ENCODE measurements around the gene COMMD4.
"Not testable (repeated sequence)": the region's sequence is repeated elsewhere in the genome, so short reads cannot be mapped to it uniquely, and the experiment has no call there.

Gene COMMD4

GRCh38 chr15:75335705-75336355 lies at the start of gene COMMD4:
Gene COMMD4, plus strand, starts transcription at chr15:75336063. Its CDS starts 27 bp downstream, at chr15:75336090.
- DNase-seq, result peak; percentile 94

GRCh38 chr15:75293660-75294059 lies 42.2 kb upstream of the COMMD4 start:
- DNase-seq, result not testable (repeated sequence)

GRCh38 chr15:75298541-75299310 lies 37.1 kb upstream of the COMMD4 start:
- not testable (repeated sequence) for DNase-seq

GRCh38 chr15:75299311-75299688 lies 36.6 kb upstream of the COMMD4 start:
- peak; percentile 80 for DNase-seq

GRCh38 chr15:75300026-75300425 lies 35.8 kb upstream of the COMMD4 start:
- DNase-seq, result not testable (repeated sequence)

- no peak for DNase-seq
Measured at GRCh38 chr15:75302318-75302717, 33.5 kb upstream of the COMMD4 start.

- not testable (repeated sequence) for DNase-seq
Measured at GRCh38 chr15:75302753-75303152, 33.1 kb upstream of the COMMD4 start.

- DNase-seq, result no peak
Measured at GRCh38 chr15:75306188-75306587, 29.7 kb upstream of the COMMD4 start.

GRCh38 chr15:75307778-75308390 lies 28.0 kb upstream of the COMMD4 start:
- DNase-seq, result peak; percentile 47

GRCh38 chr15:75309711-75310110 lies 26.2 kb upstream of the COMMD4 start:
- DNase-seq, result no peak

- DNase-seq, result not testable (repeated sequence)
Measured at GRCh38 chr15:75312548-75312947, 23.3 kb upstream of the COMMD4 start.

GRCh38 chr15:75313116-75313845 lies 22.6 kb upstream of the COMMD4 start:
- DNase-seq, result peak; percentile 10

GRCh38 chr15:75314552-75315290 lies 21.1 kb upstream of the COMMD4 start:
- peak; percentile 16 for DNase-seq

- not testable (repeated sequence) for DNase-seq
Measured at GRCh38 chr15:75319231-75319897, 16.5 kb upstream of the COMMD4 start.

GRCh38 chr15:75321711-75322110 lies 14.2 kb upstream of the COMMD4 start:
- no peak for DNase-seq

GRCh38 chr15:75325922-75326321 lies 9.9 kb upstream of the COMMD4 start:
- DNase-seq, result no peak

GRCh38 chr15:75327005-75327404 lies 8.9 kb upstream of the COMMD4 start:
- DNase-seq, result no peak

- DNase-seq, result no peak
Measured at GRCh38 chr15:75327491-75327890, 8.4 kb upstream of the COMMD4 start.

GRCh38 chr15:75328493-75329314 lies 7.2 kb upstream of the COMMD4 start:
- no peak for DNase-seq

- DNase-seq, result no peak
Measured at GRCh38 chr15:75329571-75329970, 6.3 kb upstream of the COMMD4 start.

GRCh38 chr15:75332093-75332492 lies 3.8 kb upstream of the COMMD4 start:
- DNase-seq, result not testable (repeated sequence)

All from stimulated activated CD8-positive, alpha-beta memory T cell treated with anti-CD3 and anti-CD28 coated beads, Interleukin-4, amount 100 ng/mL, for 48 hours (primary cell).